T-helper 1 cell treated with Interleukin-12 subunit alpha and Interleukin-12 subunit beta and Interleukin-4 antibody, amounts not matched to agents 30 ng/mL and 1 ng/mL, for 36 hours (primary cell): ENCODE measurements around the gene RSAD1. TPM values are rescaled to one million over a fixed set of nuclear protein-coding genes. Genes with fewer than 3 reads are reported as not detected.

ENCODE experiments used
- intact Hi-C: fragments of 100-400 bp; cut with micrococcal nuclease; formaldehyde crosslinking; loops from one replicate; pipeline ENCODE4 v1.15.1; 2024
- total RNA-seq: library from RNA; stranded (reverse); gene quantifications from 2 replicates; pipeline ENCODE4 v1.2.3, GENCODE V29; 2022

RSAD1 gene
- total RNA-seq, 1 donor from 2014 or later = 35.5 TPM

GRCh38 chr17:50457621-50458020 is 21.0 kb upstream of the RSAD1 start:
- intact Hi-C loops = no loop called here

GRCh38 chr17:50458270-50458669 is 20.4 kb upstream of the RSAD1 start:
- intact Hi-C loops = no loop called here

GRCh38 chr17:50458701-50459676 is 19.7 kb upstream of the RSAD1 start:
- intact Hi-C loops = no loop called here

GRCh38 chr17:50459756-50460155 is 18.9 kb upstream of the RSAD1 start:
- intact Hi-C loops = no loop called here

GRCh38 chr17:50460831-50461526 is 17.7 kb upstream of the RSAD1 start:
- intact Hi-C loops = no loop called here

GRCh38 chr17:50461550-50462132 is 17.0 kb upstream of the RSAD1 start:
- intact Hi-C loops = no loop called here

GRCh38 chr17:50462446-50462845 is 16.2 kb upstream of the RSAD1 start:
- intact Hi-C loops = no loop called here

- intact Hi-C loops = no loop called here
These were observed 14.5 kb upstream of the RSAD1 start for GRCh38 chr17:50464121-50464520.

- intact Hi-C loops = no loop called here
These were observed 13.9 kb upstream of the RSAD1 start for GRCh38 chr17:50464736-50465135.

- intact Hi-C loops = no loop called here
These were observed 13.5 kb upstream of the RSAD1 start for GRCh38 chr17:50465171-50465570.

GRCh38 chr17:50465635-50466034 is 13.0 kb upstream of the RSAD1 start:
- intact Hi-C loops = no loop called here

GRCh38 chr17:50466371-50467113 is 12.1 kb upstream of the RSAD1 start:
- intact Hi-C loops = no loop called here

GRCh38 chr17:50467114-50467854 is 11.4 kb upstream of the RSAD1 start:
- intact Hi-C loops = no loop called here

GRCh38 chr17:50467855-50468303 is 10.8 kb upstream of the RSAD1 start:
- intact Hi-C loops = no loop called here

- intact Hi-C loops = no loop called here
These were observed 10.1 kb upstream of the RSAD1 start, which contains the start of gene CHAD for GRCh38 chr17:50468304-50469207. Gene CHAD, minus strand, starts transcription at chr17:50468880. Its CDS starts 67 bp downstream, at chr17:50468813.

- intact Hi-C loops = no loop called here
These were observed 9.5 kb upstream of the RSAD1 start for GRCh38 chr17:50469208-50469605.

- intact Hi-C loops = no loop called here
These were observed 8.9 kb upstream of the RSAD1 start for GRCh38 chr17:50469671-50470305.

- intact Hi-C loops = no loop called here
These were observed 8.2 kb upstream of the RSAD1 start for GRCh38 chr17:50470426-50470825.
